Measurements from ENCODE around the gene TUNAR.

DNA sequence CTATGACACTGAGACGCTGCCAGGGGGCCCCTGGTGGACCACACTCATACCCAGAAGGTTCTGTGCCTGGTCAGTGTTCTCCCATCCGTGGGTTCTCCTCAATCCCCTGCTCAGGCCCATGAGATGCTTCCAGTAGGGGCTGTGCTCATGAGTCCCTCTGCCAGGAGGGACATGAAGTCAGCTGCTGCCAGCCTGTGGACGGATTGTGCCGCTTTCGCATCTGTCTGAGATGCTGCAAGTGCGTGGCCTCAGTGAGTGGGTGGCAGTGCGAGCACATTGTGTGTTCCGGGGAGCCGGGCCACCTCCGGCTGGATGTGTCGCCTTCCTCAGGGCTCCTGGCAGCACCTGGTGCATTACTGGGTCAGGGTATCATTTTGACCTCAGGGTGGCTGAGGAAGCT, 15.5 kb downstream of the TUNAR start:
- TF ChIP-seq, protein P1, sequence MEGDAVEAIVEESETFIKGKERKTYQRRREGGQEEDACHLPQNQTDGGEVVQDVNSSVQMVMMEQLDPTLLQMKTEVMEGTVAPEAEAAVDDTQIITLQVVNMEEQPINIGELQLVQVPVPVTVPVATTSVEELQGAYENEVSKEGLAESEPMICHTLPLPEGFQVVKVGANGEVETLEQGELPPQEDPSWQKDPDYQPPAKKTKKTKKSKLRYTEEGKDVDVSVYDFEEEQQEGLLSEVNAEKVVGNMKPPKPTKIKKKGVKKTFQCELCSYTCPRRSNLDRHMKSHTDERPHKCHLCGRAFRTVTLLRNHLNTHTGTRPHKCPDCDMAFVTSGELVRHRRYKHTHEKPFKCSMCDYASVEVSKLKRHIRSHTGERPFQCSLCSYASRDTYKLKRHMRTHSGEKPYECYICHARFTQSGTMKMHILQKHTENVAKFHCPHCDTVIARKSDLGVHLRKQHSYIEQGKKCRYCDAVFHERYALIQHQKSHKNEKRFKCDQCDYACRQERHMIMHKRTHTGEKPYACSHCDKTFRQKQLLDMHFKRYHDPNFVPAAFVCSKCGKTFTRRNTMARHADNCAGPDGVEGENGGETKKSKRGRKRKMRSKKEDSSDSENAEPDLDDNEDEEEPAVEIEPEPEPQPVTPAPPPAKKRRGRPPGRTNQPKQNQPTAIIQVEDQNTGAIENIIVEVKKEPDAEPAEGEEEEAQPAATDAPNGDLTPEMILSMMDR (conservative IDR thresholded peaks at IDR 0.05), result no peak
- no peak for TF ChIP-seq EZH2 (IDR thresholded peaks at IDR 0.05; ENCODE audit: low read depth)

All from PC-9 (cell line).